NCI-H2196 (cell line): Measurements from ENCODE around the gene PCSK6.
A peak's percentile ranks its signal among the peaks of the same experiment; 100 is the strongest.
"Not testable (repeated sequence)": the region's sequence is repeated elsewhere in the genome, so short reads cannot be mapped to it uniquely, and the experiment has no call there.

ENCODE experiments used
- DNase-seq: peaks from one replicate; lab custom pipeline; 2025; ENCODE audit not compliant: unreplicated experiment; lab: John Stamatoyannopoulos, UW

PCSK6 gene

GRCh38 chr15:101287342-101287741 lies 202.2 kb downstream of the PCSK6 start:
- not testable (repeated sequence) for DNase-seq

- DNase-seq = no peak
Measured at GRCh38 chr15:101286471-101287114, 202.9 kb downstream of the PCSK6 start.

DNA sequence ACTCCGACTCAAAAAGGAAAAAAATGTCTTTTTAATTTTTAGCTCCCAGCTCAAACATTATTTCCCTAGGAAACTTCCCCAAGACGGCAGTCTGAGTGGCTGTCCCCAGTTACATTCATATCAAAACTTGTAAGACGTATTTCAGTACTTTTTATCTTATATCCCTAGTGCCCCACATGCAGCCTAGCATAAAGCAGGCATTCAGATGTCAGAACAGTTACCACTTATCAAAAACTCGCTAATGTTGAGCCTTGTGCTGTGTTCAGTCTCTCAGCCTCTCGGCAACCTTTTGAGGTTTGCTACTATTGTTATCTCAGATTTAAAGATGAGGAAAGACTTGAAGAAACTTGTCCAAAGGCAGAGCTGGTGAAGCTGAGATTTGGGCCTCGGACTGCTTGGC lies 205.6 kb downstream of the PCSK6 start:
- no peak for DNase-seq

DNA sequence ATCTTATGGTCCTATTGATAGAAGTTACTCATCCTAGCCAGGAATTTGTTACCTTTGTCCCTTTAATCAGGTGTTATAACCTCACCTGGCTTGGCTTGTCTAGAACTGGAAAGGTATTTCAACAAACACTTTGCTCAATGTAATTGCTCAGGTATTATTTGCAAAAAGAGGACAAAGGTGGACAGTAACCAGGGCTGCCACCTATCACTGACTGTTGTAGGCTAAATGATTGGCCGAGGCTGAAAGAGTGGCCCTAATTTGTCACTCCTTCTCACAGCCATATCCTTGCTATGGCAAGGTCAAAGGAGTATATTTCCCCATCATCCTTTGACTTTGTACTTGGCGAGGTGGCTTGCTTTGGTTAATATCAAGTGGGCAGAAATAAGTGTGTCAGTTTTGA lies 209.5 kb downstream of the PCSK6 start:
- DNase-seq = no peak

DNA sequence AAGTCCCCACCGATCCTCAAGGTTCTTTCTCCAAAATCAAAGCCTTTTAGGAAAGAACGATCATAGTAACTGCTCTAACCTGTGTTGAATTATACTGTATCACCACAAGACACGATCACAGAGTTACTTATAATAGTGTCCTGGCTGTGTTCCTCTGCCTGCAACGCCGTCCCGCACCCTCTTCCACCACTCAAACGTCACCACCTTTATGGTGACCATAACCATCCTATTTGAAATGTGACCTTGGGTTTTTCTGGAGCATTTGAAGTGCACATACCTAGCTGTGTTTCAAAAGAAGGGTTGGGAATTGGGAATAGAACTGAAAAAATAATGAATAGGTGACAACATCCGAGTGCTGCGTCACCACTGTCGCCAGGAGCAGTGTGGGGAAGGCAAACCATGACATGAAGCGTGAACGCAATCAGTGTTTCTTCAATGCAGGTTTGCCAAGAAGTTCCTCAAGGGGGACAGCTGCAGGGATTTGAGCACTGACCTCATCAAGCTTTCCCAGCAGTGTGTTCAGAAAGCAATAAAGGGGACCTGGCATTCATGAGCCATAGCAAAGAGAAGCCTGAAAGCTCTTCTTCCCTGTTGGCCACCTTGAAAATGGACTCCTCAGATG lies 211.5 kb downstream of the PCSK6 start:
- DNase-seq = no peak

GRCh38 chr15:101277038-101277822 lies 212.3 kb downstream of the PCSK6 start, which contains the start of gene SELENOS:
TSS of gene SELENOS (minus strand) at chr15:101277485. CDS start at chr15:101277417, 68 bp downstream.
- DNase-seq = peak; percentile 80

DNA sequence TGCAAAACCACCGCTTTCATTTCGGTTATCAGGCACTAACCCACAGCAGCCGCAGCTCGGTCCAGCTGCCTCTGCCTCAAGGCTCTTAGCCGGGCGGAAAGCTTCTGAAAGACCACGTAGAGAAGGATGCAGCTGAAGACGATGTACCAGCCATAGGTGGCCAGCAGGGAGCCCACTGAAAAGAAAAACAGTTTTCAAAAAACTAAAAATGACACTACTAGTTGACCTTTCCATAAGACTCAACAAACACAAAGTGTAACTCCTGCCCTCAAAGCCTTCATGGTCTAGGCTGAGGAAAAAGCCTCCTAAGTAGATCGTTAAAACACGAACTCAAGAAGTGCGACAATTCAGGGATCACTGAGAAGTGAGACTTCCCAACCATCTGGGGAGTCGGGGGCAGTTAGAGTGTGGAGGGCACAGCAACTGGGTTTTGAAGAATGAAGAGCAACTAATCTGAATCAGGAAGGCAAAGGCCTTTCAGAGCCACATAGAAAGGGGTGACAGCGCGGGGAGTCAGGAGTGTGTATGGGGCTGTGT lies 212.9 kb downstream of the PCSK6 start:
- DNase-seq = no peak

GRCh38 chr15:101275018-101275417 lies 214.5 kb downstream of the PCSK6 start:
- no peak for DNase-seq

- DNase-seq = no peak
Measured at GRCh38 chr15:101273534-101273933, 216.0 kb downstream of the PCSK6 start.

GRCh38 chr15:101272584-101272983 lies 216.9 kb downstream of the PCSK6 start:
- no peak for DNase-seq

- no peak for DNase-seq
Measured at GRCh38 chr15:101269479-101270223, 219.9 kb downstream of the PCSK6 start.

DNA sequence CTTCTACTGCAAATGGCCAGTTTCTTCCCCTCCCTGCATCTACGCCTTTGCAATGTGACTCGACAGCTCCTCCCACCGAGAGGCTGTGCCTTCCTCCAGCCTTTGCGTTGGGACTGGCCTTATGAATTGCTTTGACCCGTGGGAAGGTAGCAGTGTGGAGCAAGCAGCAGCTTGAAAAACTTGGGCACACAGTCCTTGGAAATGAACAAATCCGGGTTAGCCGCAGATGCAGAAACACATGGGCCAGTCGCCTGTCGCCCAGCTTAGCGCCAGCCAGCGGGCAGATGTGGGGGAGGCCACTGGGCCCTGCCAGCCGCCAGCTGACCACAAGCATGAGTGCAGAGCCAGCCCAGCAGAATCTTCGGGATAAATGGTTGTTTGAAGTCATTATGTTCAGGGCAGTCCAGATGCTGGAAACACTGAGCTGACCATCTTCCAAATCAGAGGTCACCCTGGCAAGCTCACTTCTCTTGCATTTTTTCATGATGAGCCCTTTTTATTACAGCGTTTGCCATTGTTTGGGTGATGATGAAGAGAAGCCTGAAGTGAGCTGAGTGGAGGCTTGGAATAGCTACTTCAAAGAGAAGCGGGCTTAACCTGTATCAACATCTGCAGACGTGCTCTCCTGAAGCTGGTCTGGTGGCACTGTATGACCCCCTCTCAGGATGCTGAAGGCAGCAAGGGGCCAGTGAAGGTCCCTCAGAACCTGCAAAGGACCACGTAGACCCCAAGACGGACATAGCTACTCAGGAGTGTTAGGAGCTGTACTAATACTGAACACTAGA lies 222.0 kb downstream of the PCSK6 start:
- no peak for DNase-seq

GRCh38 chr15:101266787-101267186 lies 222.7 kb downstream of the PCSK6 start:
- DNase-seq = no peak

- no peak for DNase-seq
Measured at GRCh38 chr15:101266034-101266433, 223.5 kb downstream of the PCSK6 start.

GRCh38 chr15:101264911-101265641 lies 224.4 kb downstream of the PCSK6 start:
- no peak for DNase-seq

DNA sequence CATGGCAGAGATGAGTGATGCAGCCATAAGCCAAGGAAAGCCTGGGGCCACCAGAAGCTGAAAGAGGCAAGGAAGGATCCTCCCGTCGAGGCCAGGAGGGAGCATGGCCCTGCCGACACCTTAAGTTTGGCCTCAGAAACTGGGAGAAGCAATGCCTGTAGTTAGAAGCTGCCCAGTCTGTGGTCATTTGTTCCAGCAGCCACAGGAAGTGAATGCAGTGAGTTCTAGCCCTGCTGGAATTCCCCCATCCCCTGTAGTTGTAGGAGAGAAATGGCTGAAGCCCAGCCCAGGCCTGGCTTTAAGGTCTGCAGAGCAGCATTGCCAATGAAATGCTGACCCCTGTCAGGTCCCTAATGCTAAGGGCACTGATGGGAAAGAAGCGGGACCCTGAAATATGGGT lies 225.5 kb downstream of the PCSK6 start:
- DNase-seq = no peak

DNA sequence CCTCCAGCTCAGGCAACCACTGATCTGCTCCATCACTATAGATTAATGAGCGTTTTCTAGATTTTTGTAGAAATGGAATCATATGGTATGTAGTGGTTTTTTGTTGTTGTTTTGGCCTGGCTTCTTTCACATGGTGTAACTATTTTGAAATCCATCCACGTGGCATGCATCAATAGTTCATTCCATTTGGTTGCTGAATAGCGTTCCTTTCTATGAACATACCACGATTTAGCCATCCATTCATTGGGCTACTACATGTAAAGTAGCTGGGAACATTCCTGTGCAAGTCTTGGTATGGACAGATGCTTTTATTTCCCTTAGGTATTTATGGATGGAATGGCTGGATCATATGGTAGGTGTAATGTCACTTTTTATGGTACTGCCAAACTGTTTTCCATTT lies 227.0 kb downstream of the PCSK6 start:
- DNase-seq = no peak

DNA sequence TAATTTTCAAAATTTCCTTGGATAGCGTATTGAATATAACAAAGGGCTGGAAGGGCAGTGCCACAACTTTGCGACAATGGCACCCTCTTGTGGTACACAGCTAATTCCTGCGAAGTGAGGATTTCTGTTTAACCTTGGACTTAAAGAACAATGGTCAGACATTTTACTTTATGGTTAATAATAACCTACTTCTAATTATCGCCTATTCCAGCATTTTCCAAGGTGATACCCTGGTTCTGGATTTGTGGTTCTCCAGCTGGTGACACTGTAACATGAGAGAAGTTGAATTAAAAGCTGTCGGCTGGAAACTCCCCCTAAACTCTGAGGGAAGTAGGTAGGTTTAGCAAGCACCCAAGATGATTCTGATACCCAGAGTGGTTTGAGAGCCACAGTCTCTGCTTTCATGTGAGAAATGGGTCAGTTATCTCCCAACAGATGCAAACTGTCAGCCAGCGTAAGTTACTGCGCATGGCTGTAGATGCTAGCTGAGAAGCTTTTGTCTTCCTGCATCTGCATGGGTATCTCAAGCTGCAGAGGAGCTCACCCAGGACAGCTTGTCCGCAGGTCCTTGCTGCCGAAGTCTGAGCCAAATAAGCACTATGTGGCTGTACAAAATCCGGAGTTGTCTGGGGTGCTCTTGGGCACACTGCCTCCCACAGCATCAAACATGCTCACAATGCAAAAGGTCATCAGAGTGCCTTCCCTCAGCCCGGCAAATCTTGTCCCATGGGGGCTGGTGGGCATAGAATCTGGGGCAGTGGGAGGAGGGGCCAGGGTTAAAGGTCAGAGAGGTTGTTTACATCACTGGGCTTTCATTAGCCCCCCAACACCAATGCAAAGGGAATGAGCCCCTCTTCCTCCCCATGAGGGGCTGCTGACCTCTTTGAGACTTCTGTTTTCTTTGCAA lies 231.0 kb downstream of the PCSK6 start:
- peak; percentile 57 for DNase-seq

DNA sequence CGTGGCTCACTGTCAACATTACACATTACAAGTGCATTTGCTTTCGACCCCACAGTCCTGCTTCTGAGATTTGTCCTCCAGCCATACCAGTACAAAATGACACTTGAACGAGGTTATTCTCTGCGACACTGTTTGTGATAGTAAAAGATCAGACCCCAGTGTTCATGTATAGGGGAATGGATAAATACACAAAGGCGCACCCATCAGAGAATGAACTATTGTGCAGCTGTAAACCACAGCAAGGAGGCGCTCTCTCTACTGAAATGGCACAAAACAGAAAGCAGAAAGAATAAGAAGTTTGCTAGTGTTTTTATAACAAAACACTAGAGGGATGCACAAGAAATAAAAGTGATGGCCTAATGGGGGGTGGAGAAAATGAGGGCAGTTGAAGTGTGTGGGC lies 232.8 kb downstream of the PCSK6 start:
- DNase-seq = no peak
